Renal cortical epithelial cell (primary cell): ENCODE measurements around the gene CPAMD8. TPM values are rescaled to one million over a fixed set of nuclear protein-coding genes. Genes with fewer than 3 reads are reported as not detected.
"Not testable (repeated sequence)": the region's sequence is repeated elsewhere in the genome, so short reads cannot be mapped to it uniquely, and the experiment has no call there.

Source experiments
- DNase-seq: peaks from one replicate; pipeline ENCODE4 v3.0.0-alpha.2; 2011; ENCODE audit warnings: low read depth
- total RNA-seq: library from RNA; depleted of rRNA; stranded (reverse); fragments of >200 nt; gene quantifications from 2 replicates; pipeline ENCODE4 v1.2.3, GENCODE V29; 2014

Gene CPAMD8
- total RNA-seq, 1 donor from 2014 or later: 3.9 TPM

DNA sequence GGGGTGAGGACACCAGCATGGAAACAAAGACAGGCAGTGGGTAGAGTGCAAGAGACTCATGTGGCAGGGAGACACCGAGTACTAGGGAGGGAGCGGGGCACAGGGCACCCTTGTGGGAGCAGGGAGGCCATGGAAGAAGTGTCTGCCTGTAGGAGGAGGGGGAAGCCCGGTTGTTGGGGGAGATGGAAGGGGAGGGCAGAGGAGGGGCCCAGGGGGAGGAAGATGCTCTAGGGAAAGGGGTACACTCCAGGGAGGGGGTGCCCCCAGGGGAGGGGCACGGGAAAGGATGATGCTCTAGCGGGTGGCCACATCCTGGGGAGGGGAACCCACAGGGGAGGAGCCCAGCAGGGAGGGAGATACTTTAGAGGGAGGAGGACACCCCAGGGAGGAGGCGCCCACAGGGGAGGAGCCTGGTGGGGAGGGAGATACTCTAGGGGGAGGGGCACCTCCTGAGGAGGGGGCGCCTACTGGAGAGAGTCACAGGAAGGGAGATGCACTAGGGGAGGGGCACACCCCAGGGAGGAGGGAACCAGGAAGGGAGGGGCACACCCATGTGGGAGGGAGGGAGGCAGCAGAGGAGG is 24.9 kb downstream of the CPAMD8 start:
- DNase-seq: no peak

DNA sequence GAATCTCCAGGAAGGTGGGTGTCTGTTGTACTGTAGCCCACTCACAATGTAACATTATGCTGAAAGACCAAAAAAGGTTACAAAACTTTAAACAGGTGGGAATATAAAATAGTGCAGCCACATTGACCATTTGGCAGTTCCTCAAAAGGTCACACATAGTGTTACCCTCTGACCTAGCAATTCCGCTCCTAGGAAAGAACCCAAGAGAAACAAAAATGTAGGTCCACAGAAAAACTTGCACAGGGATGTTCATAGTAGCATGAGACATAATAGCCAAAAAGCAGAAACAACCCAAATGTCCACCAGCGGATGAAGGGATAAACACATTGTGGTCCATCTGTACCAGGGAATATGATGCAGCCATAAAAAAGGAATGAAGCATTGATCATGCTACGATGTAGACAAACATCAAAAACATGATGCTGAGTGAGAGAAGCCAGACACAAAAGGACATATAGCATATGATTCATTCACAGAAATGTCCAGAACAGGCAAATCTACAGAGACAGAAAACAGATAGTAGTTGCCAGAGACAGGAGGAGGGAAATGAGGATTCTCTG is 27.9 kb downstream of the CPAMD8 start:
- DNase-seq: no peak

GRCh38 chr19:16996838-16997490 is 29.6 kb downstream of the CPAMD8 start:
- not testable (repeated sequence) for DNase-seq

DNA sequence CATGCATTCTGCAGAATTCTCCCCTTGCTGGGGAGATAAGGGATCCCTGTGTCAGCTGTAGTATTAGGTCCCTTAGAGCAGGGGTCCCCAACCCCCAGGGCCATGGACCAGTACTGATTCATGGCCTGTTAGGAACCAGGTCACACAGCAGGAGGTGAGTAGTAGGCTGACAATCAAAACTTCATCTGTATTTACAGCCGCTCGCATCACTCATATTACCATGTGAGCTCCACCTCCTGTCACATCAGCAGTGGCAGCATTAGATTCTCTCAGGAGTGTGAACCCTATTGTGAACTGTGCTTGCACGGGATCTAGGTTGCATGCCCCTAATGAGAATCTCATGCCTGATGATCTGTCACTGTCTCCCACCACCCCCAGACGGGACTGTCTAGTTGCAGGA is 37.9 kb downstream of the CPAMD8 start:
- DNase-seq: no peak

- DNase-seq: no peak
Observed at GRCh38 chr19:16985403-16985802, 41.2 kb downstream of the CPAMD8 start.

GRCh38 chr19:16982586-16982985 is 44.0 kb downstream of the CPAMD8 start:
- not testable (repeated sequence) for DNase-seq

- DNase-seq: no peak
Observed at GRCh38 chr19:16978839-16979802, 47.5 kb downstream of the CPAMD8 start.

GRCh38 chr19:16978156-16978555 is 48.5 kb downstream of the CPAMD8 start:
- DNase-seq: no peak

GRCh38 chr19:16977306-16977705 is 49.3 kb downstream of the CPAMD8 start:
- DNase-seq: no peak

- DNase-seq: no peak
Observed at GRCh38 chr19:16976446-16976845, 50.2 kb downstream of the CPAMD8 start.

- no peak for DNase-seq
Observed at GRCh38 chr19:16970821-16971220, 55.8 kb downstream of the CPAMD8 start.

- DNase-seq: no peak
Observed at GRCh38 chr19:16969135-16969534, 57.5 kb downstream of the CPAMD8 start.

DNA sequence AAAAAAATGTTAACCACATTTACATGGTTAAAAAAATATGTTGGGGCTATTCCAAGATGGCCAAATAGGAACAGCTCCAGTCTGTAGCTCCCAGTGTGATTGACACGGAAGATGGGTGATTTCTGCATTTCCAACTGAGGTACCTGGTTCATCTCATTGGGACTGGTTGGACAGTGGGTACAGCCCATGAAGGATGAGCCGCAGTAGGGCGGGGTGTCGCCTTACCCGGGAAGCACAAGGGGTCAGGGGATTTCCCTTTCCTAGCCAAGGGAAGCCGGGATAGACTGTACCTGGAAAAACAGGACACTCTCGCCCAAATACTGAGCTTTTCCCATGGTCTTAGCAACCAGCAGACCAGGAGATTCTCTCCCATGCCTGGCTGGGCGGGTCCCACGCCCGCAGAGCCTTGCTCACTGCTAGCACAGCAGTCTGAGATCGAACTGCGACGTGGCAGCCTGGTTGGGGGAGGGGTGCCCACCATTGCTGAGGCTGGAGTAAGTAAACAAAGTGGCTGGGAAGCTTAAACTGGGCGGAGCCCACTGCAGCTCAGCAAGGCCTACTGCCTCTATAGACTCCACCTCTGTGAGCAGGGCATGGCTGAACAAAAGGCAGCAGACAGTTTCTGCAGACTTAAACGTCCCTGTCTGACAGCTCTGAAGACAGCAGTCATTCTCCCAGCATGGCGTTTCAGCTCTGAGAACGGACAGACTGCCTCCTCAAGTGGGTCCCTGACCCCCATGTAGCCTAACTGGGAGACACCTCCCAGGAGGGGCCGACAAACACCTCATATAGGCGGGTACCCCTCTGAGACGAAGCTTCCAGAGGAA is 65.4 kb downstream of the CPAMD8 start:
- DNase-seq: not testable (repeated sequence)

- not testable (repeated sequence) for DNase-seq
Observed at GRCh38 chr19:16958277-16958676, 68.3 kb downstream of the CPAMD8 start.

GRCh38 chr19:16957855-16958254 is 68.8 kb downstream of the CPAMD8 start:
- no peak for DNase-seq

- DNase-seq: no peak
Observed at GRCh38 chr19:16957151-16957701, 69.4 kb downstream of the CPAMD8 start.

DNA sequence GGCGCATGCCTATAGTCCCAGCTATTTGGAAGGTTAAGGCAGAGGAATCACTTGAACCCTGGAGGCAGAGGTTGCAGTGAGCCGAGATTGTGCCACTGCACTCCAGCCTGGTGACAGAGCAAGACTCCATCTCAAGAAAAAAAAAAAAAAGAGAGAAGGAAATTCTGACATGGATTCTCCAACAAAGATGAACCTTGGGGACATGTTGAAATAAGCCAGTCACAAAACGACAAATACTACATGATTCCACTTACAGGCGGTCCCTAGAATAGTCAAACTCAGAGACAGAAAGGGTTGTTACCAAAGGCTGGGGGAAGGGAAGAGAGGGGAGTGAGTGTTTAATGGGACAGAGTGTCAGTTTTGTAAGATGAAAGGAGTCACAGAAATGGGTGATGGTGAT is 71.4 kb downstream of the CPAMD8 start:
- no peak for DNase-seq

- no peak for DNase-seq
Observed at GRCh38 chr19:16952046-16952445, 74.6 kb downstream of the CPAMD8 start.

- DNase-seq: no peak
Observed at GRCh38 chr19:16951529-16951928, 75.1 kb downstream of the CPAMD8 start.

- DNase-seq: no peak
Observed at GRCh38 chr19:16949496-16950023, 77.0 kb downstream of the CPAMD8 start.
